ENCODE results near the gene SLC38A10. TPM values are rescaled to one million over a fixed set of nuclear protein-coding genes. Genes with fewer than 3 reads are reported as not detected.

Gene SLC38A10
- total RNA-seq, 1 experiment from 2014 or later: 121 TPM

GRCh38 chr17:81213978-81214377, 81.1 kb downstream of the SLC38A10 start:
- intact Hi-C loops (cut with micrococcal nuclease; ENCODE audit: unreplicated experiment): no loop called here
- Mint-ChIP-seq H3K4me1 (ENCODE audit: low read depth, unreplicated experiment) (no peaks in the 10 kb centered on the region), H3K27me3 (ENCODE audit: unreplicated experiment) (no peaks in the 10 kb centered on the region), H3K4me3 (ENCODE audit: low read depth, unreplicated experiment) (no peak overlapping the region), H3K9me3 (ENCODE audit: low read depth, unreplicated experiment) (no peaks in the 10 kb centered on the region), H3K27ac (ENCODE audit: unreplicated experiment) (no peak overlapping the region), H3K36me3 (ENCODE audit: insufficient read depth, unreplicated experiment) (peaks cover 10% of the 10 kb centered on the region)
- no peak for TF ChIP-seq CTCF (IDR thresholded peaks at IDR 0.05; ENCODE audit: unreplicated experiment)
- CTCF ChIA-PET: no interaction called here
- DNase-seq: no peak
- no TSS peak for BruUV-seq (replicated peaks)

GRCh38 chr17:81212365-81212764, 82.7 kb downstream of the SLC38A10 start:
- no peak overlapping the region for H3K4me3 Mint-ChIP-seq (ENCODE audit: low read depth, unreplicated experiment)
- CTCF ChIA-PET: no interaction called here
- BruUV-seq (replicated peaks): no TSS peak

DNA sequence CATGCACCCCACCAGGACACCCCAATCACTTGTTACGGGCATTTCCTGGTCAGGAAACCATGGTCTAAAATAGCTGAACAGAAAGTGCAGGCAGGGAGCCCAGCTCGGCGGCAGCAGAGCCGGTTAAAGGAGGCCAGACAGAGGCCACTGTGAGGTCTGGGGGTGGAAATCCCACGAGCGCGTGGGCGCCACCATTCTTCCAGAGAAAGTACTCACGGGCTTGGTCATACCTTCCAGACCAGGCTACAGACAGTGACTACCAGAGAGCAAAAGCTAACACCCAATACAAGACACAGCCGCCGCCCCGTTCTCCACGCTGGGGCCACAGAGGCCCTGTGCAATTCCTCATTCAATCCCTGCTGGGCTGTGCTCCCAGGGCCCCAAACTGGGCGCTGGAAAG, 84.2 kb downstream of the SLC38A10 start:
- intact Hi-C loops (cut with micrococcal nuclease; ENCODE audit: unreplicated experiment): no loop called here
- H3K27me3 Mint-ChIP-seq (ENCODE audit: unreplicated experiment): no peaks in the 10 kb centered on the region
- TF ChIP-seq CTCF (IDR thresholded peaks at IDR 0.05; ENCODE audit: unreplicated experiment): no peak
- CTCF ChIA-PET: interaction anchor here (0.7 kb wide), 1 partner anchor 335 kb away, joined by 3 read pairs; no protein-coding TSS in a partner anchor
- no TSS peak for BruUV-seq (replicated peaks)
- H3K36me3 Mint-ChIP-seq (ENCODE audit: insufficient read depth, unreplicated experiment): peaks cover 19% of the 10 kb centered on the region
- no peaks in the 10 kb centered on the region for H3K4me1 Mint-ChIP-seq (ENCODE audit: low read depth, unreplicated experiment)
- no peak overlapping the region for H3K27ac Mint-ChIP-seq (ENCODE audit: unreplicated experiment)
- H3K4me3 Mint-ChIP-seq (ENCODE audit: low read depth, unreplicated experiment): no peak overlapping the region
- no peaks in the 10 kb centered on the region for H3K9me3 Mint-ChIP-seq (ENCODE audit: low read depth, unreplicated experiment)
- no peak for DNase-seq

More at GRCh38 chr17:81212365-81212764, 82.7 kb downstream of the SLC38A10 start:
- DNase-seq: no peak
- no peak overlapping the region for H3K27ac Mint-ChIP-seq (ENCODE audit: unreplicated experiment)
- intact Hi-C loops (cut with micrococcal nuclease; ENCODE audit: unreplicated experiment): no loop called here
- peaks cover 5% of the 10 kb centered on the region for H3K36me3 Mint-ChIP-seq (ENCODE audit: insufficient read depth, unreplicated experiment)
- TF ChIP-seq CTCF (IDR thresholded peaks at IDR 0.05; ENCODE audit: unreplicated experiment): no peak
- H3K9me3 Mint-ChIP-seq (ENCODE audit: low read depth, unreplicated experiment): no peaks in the 10 kb centered on the region
- H3K27me3 Mint-ChIP-seq (ENCODE audit: unreplicated experiment): no peaks in the 10 kb centered on the region
- H3K4me1 Mint-ChIP-seq (ENCODE audit: low read depth, unreplicated experiment): no peaks in the 10 kb centered on the region

DNA sequence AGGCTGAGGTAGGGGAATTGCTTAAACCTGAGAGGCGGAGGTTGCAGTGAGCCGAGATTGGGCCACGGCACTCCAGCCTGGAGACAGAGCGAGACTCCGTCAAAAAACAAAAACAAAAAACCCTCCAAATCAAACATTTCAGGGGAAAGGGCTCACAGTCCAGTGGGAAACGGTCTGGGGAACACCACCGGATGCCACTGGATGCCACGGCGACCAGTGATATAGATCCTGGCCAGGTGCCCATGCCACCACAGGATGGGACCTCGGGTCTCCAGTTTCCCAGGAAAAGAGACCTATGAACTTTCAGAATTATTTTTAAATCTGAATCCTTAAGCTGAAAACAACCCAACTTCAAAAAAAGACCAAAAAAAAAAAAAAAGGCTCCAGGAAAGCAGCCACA, 84.6 kb downstream of the SLC38A10 start:
- no peak overlapping the region for H3K27ac Mint-ChIP-seq (ENCODE audit: unreplicated experiment)
- H3K36me3 Mint-ChIP-seq (ENCODE audit: insufficient read depth, unreplicated experiment): peaks cover 19% of the 10 kb centered on the region
- H3K4me3 Mint-ChIP-seq (ENCODE audit: low read depth, unreplicated experiment): no peak overlapping the region
- DNase-seq: no peak
- intact Hi-C loops (cut with micrococcal nuclease; ENCODE audit: unreplicated experiment): no loop called here
- CTCF ChIA-PET: interaction anchor here (0.7 kb wide), 1 partner anchor 336 kb away, joined by 3 read pairs; no protein-coding TSS in a partner anchor
- TF ChIP-seq CTCF (IDR thresholded peaks at IDR 0.05; ENCODE audit: unreplicated experiment): no peak
- H3K9me3 Mint-ChIP-seq (ENCODE audit: low read depth, unreplicated experiment): no peaks in the 10 kb centered on the region
- BruUV-seq (replicated peaks): no TSS peak
- no peaks in the 10 kb centered on the region for H3K27me3 Mint-ChIP-seq (ENCODE audit: unreplicated experiment)
- H3K4me1 Mint-ChIP-seq (ENCODE audit: low read depth, unreplicated experiment): no peaks in the 10 kb centered on the region

Measured in Calu3 (cell line).